GM06990 (cell line): ENCODE measurements around the gene EVI5.

Experiments
- DNase-seq: peaks from one replicate; pipeline ENCODE4 v3.0.0-alpha.2; 2011; ENCODE audit not compliant: insufficient read length; ENCODE audit errors: extremely low read depth
- H3K27me3 ChIP-seq: replicated peaks from 2 replicates; pipeline ENCODE4 v1.6.0; 2011; ENCODE audit warnings: low read length; ENCODE audit not compliant: control insufficient read depth, insufficient read depth
- H3K36me3 ChIP-seq: 2 replicates; pipeline ENCODE4 v1.5.1; 2011; ENCODE audit warnings: low read length; ENCODE audit not compliant: control insufficient read depth, insufficient read depth
- H3K4me3 ChIP-seq: replicated peaks from 2 replicates; pipeline ENCODE4 v1.5.1; 2011; ENCODE audit warnings: low read depth, mild to moderate bottlenecking, control low read depth, low read length
- CTCF ChIP-seq: IDR thresholded peaks from 2 replicates; pipeline ENCODE4 v1.5.1; 2011; ENCODE audit warnings: low read length, control low read depth, mild to moderate bottlenecking, inconsistent platforms; ENCODE audit not compliant: insufficient read depth, poor library complexity, severe bottlenecking

The EVI5 gene

GRCh38 chr1:92817137-92817697 is 32.3 kb upstream of the EVI5 start:
- no peak for TF ChIP-seq CTCF
- no peak for DNase-seq
- Histone ChIP-seq H3K4me3 (no peak overlapping the region), H3K36me3 (no peaks in the 10 kb centered on the region), H3K27me3 (no peaks in the 10 kb centered on the region)

GRCh38 chr1:92816732-92817131 is 31.8 kb upstream of the EVI5 start:
- no peak for TF ChIP-seq CTCF
- no peak for DNase-seq
- no peak overlapping the region for H3K4me3 ChIP-seq
- H3K27me3 ChIP-seq, result no peaks in the 10 kb centered on the region
- no peaks in the 10 kb centered on the region for H3K36me3 ChIP-seq

- no peak for TF ChIP-seq CTCF
- H3K36me3 ChIP-seq, result no peaks in the 10 kb centered on the region
- no peaks in the 10 kb centered on the region for H3K27me3 ChIP-seq
- H3K4me3 ChIP-seq, result no peak overlapping the region
- DNase-seq, result no peak
Measured at GRCh38 chr1:92808381-92808780, 23.5 kb upstream of the EVI5 start.

GRCh38 chr1:92805216-92805615 is 20.3 kb upstream of the EVI5 start:
- no peak overlapping the region for H3K4me3 ChIP-seq
- H3K27me3 ChIP-seq, result no peaks in the 10 kb centered on the region
- DNase-seq, result no peak
- H3K36me3 ChIP-seq, result no peaks in the 10 kb centered on the region
- TF ChIP-seq CTCF, result no peak

- no peak for TF ChIP-seq CTCF
- Histone ChIP-seq H3K4me3 (no peak overlapping the region), H3K27me3 (no peaks in the 10 kb centered on the region), H3K36me3 (no peaks in the 10 kb centered on the region)
- no peak for DNase-seq
Measured at GRCh38 chr1:92804721-92805201, 19.9 kb upstream of the EVI5 start.
